ENCODE measurements around the gene KCTD2. TPM values are rescaled to one million over a fixed set of nuclear protein-coding genes. Genes with fewer than 3 reads are reported as not detected.
A peak's percentile ranks its signal among the peaks of the same experiment; 100 is the strongest.
"Not testable (repeated sequence)": the region's sequence is repeated elsewhere in the genome, so short reads cannot be mapped to it uniquely, and the experiment has no call there.

Gene KCTD2
- total RNA-seq, 1 donor from 2014 or later, result 23.8 TPM

DNA sequence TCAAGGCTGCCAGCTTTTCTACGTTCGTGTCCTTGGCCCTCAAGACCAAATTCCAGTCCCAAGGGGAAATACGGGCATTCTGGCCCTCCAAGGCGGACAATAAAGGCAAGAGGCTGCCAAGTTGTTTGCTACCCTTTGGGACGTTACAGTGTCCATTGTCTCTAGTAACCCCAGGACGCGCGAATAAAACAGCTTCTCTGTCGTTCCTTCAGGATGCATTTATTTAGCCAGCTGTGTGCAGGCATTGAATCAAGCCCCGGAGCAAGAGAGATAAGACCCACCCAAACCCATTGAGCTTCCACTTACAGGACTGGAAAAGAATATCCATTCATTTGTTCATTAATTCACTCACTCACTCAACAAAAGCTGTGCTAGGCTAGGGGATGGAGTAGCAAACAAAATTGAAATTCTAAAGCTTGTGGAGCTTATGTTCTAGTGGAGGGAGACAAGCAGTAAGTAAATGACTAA is 33.9 kb upstream of the KCTD2 start:
- intact Hi-C loops (cut with DNase I), result loop anchor here (5.0 kb wide), 1 partner anchor 51 kb away; no protein-coding TSS in a partner anchor
- ATAC-seq (ENCODE audit: poor library complexity) (no peak), DNase-seq (no peak)

GRCh38 chr17:75019146-75019545 is 27.9 kb upstream of the KCTD2 start:
- DNase-seq, result no peak
- no peak for ATAC-seq (ENCODE audit: poor library complexity)

GRCh38 chr17:75019710-75020109 is 27.3 kb upstream of the KCTD2 start:
- ATAC-seq (ENCODE audit: poor library complexity) (no peak), DNase-seq (no peak)
- intact Hi-C loops (cut with DNase I), result no loop called here

More at GRCh38 chr17:75019146-75019545, 27.9 kb upstream of the KCTD2 start:
- intact Hi-C loops (cut with DNase I), result no loop called here

DNA sequence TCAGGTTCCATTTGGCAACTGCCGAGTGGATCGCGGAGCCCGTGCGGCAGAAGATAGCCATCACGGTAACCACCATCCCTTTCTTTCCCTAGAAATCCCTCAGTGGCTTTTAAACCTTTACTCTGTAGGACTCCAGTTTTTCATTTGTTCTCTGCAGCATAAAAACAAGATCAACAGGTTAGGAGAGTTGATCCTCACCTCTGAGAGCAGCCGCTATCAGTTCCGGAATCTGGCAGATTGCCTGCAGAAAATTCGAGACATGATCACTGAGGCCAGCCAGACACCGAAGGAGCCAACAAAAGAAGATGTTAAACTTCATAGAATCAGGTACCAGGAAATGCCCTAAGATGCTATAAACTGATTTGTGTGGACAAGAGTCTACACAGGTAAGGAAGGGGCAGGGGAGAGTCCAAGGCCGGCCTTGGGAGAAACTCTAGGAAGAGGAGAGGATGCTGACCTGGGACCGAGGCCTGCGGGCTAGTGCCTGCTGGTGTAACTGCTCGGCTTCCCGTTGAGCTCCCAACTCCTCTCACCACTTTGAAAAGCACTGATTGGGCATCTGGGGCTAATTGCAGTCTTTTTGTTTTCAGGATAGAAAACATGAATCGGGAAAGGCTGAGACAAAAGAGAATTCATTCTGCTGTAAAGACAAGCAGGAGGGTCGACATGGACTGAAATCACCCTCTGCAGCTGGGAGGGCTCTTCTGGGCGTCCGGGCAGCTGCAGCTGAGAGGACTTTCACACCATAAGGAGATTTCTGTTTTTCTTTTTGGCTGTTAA is 26.5 kb upstream of the KCTD2 start:
- DNase-seq (no peak), ATAC-seq (ENCODE audit: poor library complexity) (no peak)
- intact Hi-C loops (cut with DNase I), result no loop called here

- DNase-seq (no peak), ATAC-seq (ENCODE audit: poor library complexity) (no peak)
- intact Hi-C loops (cut with DNase I), result no loop called here
These were observed 22.2 kb upstream of the KCTD2 start for GRCh38 chr17:75024686-75025397.

DNA sequence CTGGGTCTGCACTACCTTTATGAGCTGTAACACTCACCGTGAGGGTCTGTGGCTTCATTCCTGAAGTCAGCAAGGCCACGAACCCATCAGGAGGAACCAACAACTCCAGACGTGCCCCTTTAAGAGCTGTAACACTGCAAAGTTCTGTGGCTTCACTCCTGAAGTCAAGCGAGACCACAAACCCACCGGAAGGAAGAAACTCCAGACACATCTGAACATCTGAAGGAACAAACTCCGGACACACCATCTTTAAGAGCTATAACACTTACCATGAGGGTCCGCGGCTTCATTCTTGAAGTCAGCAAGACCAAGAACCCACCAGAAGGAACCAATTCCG is 21.7 kb upstream of the KCTD2 start:
- DNase-seq; intact Hi-C loops (cut with DNase I); ATAC-seq (ENCODE audit: poor library complexity): not testable (repeated sequence)

DNA sequence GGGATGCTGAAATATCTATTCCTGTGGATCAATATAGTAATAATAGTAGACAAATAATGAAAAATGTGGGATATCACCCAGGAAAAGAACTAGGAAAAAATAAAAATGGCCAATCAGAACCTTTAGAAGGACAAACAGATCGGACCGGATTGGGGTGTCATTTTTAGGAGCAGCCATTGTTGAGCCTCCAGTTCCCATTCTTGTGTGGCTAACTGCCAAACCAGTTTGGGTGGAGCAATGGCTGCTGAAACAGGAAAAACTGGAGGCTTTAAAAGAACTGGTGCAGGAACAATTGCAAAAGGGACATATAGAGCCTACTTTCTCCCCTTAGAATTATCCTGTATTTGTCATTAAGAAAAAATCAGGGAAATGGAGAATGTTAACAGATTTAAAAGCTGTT is 20.4 kb upstream of the KCTD2 start:
- ATAC-seq (ENCODE audit: poor library complexity); intact Hi-C loops (cut with DNase I); DNase-seq: not testable (repeated sequence)

GRCh38 chr17:75030161-75030560 is 16.9 kb upstream of the KCTD2 start:
- intact Hi-C loops (cut with DNase I), result loop anchor here (10.0 kb wide), 1 partner anchor 45 kb away; the partner anchor contains the start of gene CDR2L

GRCh38 chr17:75031972-75032719 is 14.9 kb upstream of the KCTD2 start:
- ATAC-seq (ENCODE audit: poor library complexity) (peak; percentile 7), DNase-seq (peak; percentile 80)
- intact Hi-C loops (cut with DNase I), result loop anchor here (10.0 kb wide), 1 partner anchor 47 kb away; the partner anchor contains the start of gene CDR2L

More at GRCh38 chr17:75030161-75030560, 16.9 kb upstream of the KCTD2 start:
- DNase-seq (no peak), ATAC-seq (ENCODE audit: poor library complexity) (no peak)

- DNase-seq (no peak), ATAC-seq (ENCODE audit: poor library complexity) (no peak)
- intact Hi-C loops (cut with DNase I), result loop anchor here (10.0 kb wide), 1 partner anchor 48 kb away; the partner anchor contains the start of gene CDR2L
These were observed 14.2 kb upstream of the KCTD2 start for GRCh38 chr17:75032720-75033280.

DNA sequence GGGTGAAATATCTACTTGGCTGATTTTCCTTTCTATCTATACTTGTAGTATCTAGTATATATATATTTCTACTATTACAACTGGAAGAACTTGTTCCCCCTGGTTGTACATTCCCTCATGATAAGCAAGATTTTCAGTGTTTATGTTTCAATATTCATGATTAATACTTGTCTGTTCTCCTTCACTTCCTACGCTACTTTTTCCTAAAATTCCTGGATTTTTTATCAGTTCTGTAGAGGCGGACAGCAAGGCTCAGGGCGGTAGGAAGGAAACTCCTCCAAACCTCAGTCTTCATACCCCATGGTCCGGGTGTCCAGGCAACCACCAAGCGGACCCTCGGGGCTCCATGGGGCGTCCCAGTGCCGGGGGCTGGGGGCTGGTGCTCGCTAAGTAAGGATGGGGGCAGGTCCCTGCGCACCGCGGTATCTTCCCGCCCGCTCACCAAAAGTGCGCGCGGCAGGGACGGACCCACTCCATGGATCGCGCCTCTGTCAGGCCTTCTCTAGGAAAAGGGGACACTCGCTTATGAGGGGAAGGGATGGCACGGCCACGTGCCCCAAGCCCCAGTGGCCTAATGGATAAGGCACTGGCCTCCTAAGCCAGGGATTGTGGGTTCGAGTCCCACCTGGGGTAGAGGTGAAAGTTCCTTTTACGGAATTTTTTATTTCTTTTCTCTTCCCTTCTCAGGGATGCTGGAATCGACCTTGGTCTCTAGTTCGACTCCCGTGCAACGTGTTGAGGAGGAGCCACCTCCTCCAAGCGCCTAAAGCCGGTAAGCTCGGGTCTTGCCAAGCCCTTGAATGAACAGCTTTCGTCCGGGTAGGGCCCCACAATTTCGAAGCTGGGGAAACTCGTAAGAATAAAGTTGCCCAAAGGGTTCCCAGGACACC is 13.4 kb upstream of the KCTD2 start:
- intact Hi-C loops (cut with DNase I), result loop anchor here (10.0 kb wide), 1 partner anchor 49 kb away; the partner anchor contains the start of gene CDR2L
- DNase-seq (peak; percentile 94), ATAC-seq (ENCODE audit: poor library complexity) (peak; percentile 81)

- intact Hi-C loops (cut with DNase I), result loop anchor here (10.0 kb wide), 1 partner anchor 50 kb away; the partner anchor contains the start of gene CDR2L
- ATAC-seq (ENCODE audit: poor library complexity) (peak; percentile 80), DNase-seq (peak; percentile 89)
These were observed 12.7 kb upstream of the KCTD2 start for GRCh38 chr17:75034236-75034908.

- DNase-seq (peak; percentile 93), ATAC-seq (ENCODE audit: poor library complexity) (peak; percentile 40)
- intact Hi-C loops (cut with DNase I), result loop anchor here (10.0 kb wide), 1 partner anchor 52 kb away; the partner anchor contains the start of gene CDR2L
These were observed 10.3 kb upstream of the KCTD2 start for GRCh38 chr17:75036643-75037268.

- DNase-seq (no peak), ATAC-seq (ENCODE audit: poor library complexity) (no peak)
- intact Hi-C loops (cut with DNase I), result loop anchor here (10.0 kb wide), 1 partner anchor 54 kb away; the partner anchor contains the start of gene CDR2L
These were observed 7.8 kb upstream of the KCTD2 start for GRCh38 chr17:75039238-75039637.

DNA sequence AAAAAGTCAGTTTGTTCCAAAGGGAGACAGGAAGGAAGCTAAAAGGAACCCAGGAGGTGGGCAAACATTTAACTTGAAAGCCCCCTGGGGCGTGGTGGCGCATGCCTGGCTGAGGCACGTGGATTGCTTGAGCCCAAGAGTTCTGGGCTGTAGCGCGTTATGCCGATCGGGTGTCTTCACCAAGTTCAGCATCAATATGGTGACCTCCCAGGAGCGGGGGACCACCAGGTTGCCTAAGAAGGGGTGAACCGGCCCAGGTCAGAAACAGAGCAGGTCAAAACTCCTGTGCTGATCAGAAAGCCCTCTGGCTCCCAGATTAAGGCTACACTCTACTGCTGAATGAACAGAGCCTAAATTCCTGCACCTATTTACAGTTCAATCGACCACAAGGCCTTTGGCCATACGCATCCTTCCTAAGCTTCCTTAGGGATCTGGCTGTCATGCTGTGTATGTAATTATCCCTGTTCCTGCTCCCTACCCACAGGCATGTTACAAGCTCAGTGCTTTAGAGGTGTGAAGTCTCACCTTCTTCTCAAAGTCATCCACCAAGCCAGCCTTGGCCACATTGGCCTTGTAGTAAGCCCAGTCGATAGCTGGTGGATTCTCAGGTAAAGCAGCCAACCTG is 5.3 kb upstream of the KCTD2 start:
- ATAC-seq (ENCODE audit: poor library complexity) (no peak), DNase-seq (no peak)
- intact Hi-C loops (cut with DNase I), result no loop called here

GRCh38 chr17:75043789-75044188 is 3.2 kb upstream of the KCTD2 start:
- DNase-seq; intact Hi-C loops (cut with DNase I); ATAC-seq (ENCODE audit: poor library complexity): not testable (repeated sequence)
